Measurements from ENCODE around the gene CIB2.
A peak's percentile ranks its signal among the peaks of the same experiment; 100 is the strongest.

CIB2 gene

GRCh38 chr15:78060232-78060631 lies 71.0 kb downstream of the CIB2 start:
- Mint-ChIP-seq H3K4me1 (peaks cover 35% of the 10 kb centered on the region), H3K4me3 (no peak overlapping the region), H3K27ac (no peak overlapping the region), H3K36me3 (no peaks in the 10 kb centered on the region), H3K9me3 (no peaks in the 10 kb centered on the region), H3K27me3 (no peaks in the 10 kb centered on the region)
- ATAC-seq: no peak

GRCh38 chr15:78059110-78059839 lies 72.0 kb downstream of the CIB2 start:
- no peak overlapping the region for H3K4me3 Mint-ChIP-seq
- peaks cover 35% of the 10 kb centered on the region for H3K4me1 Mint-ChIP-seq
- H3K36me3 Mint-ChIP-seq: no peaks in the 10 kb centered on the region
- H3K9me3 Mint-ChIP-seq: no peaks in the 10 kb centered on the region
- H3K27me3 Mint-ChIP-seq: no peaks in the 10 kb centered on the region
- H3K27ac Mint-ChIP-seq: no peak overlapping the region
- ATAC-seq: no peak

GRCh38 chr15:78058401-78058935 lies 72.8 kb downstream of the CIB2 start:
- no peaks in the 10 kb centered on the region for H3K27me3 Mint-ChIP-seq
- no peak overlapping the region for H3K4me3 Mint-ChIP-seq
- no peaks in the 10 kb centered on the region for H3K9me3 Mint-ChIP-seq
- ATAC-seq: no peak
- no peak overlapping the region for H3K27ac Mint-ChIP-seq
- no peaks in the 10 kb centered on the region for H3K36me3 Mint-ChIP-seq
- peaks cover 35% of the 10 kb centered on the region for H3K4me1 Mint-ChIP-seq

- H3K27me3 Mint-ChIP-seq: no peaks in the 10 kb centered on the region
- no peak overlapping the region for H3K27ac Mint-ChIP-seq
- peaks cover 35% of the 10 kb centered on the region for H3K4me1 Mint-ChIP-seq
- H3K36me3 Mint-ChIP-seq: peaks cover 2% of the 10 kb centered on the region
- H3K4me3 Mint-ChIP-seq: no peak overlapping the region
- ATAC-seq: no peak
- no peaks in the 10 kb centered on the region for H3K9me3 Mint-ChIP-seq
Observed at GRCh38 chr15:78057803-78058202, 73.4 kb downstream of the CIB2 start.

GRCh38 chr15:78056714-78057269 lies 74.5 kb downstream of the CIB2 start:
- Mint-ChIP-seq H3K27me3 (no peaks in the 10 kb centered on the region), H3K4me1 (peaks cover 37% of the 10 kb centered on the region), H3K9me3 (no peaks in the 10 kb centered on the region), H3K36me3 (peaks cover 12% of the 10 kb centered on the region), H3K27ac (peak overlapping the region; percentile 50), H3K4me3 (no peak overlapping the region)
- peak; percentile 87 for ATAC-seq

- Mint-ChIP-seq H3K27me3 (no peaks in the 10 kb centered on the region), H3K36me3 (peaks cover 12% of the 10 kb centered on the region), H3K27ac (peak overlapping the region; percentile 50), H3K9me3 (no peaks in the 10 kb centered on the region), H3K4me3 (no peak overlapping the region), H3K4me1 (peaks cover 36% of the 10 kb centered on the region)
- peak; percentile 27 for ATAC-seq
Observed at GRCh38 chr15:78055919-78056713, 75.1 kb downstream of the CIB2 start.

- Mint-ChIP-seq H3K9me3 (no peaks in the 10 kb centered on the region), H3K4me1 (peaks cover 44% of the 10 kb centered on the region), H3K27me3 (no peaks in the 10 kb centered on the region), H3K4me3 (no peak overlapping the region), H3K27ac (no peak overlapping the region), H3K36me3 (peaks cover 12% of the 10 kb centered on the region)
- ATAC-seq: no peak
Observed at GRCh38 chr15:78054966-78055365, 76.3 kb downstream of the CIB2 start.

Data from stimulated activated memory B cell treated with anti-CD40 and anti-IgM and Interleukin-4, amounts not matched to agents 10 μg/mL and 1 μg/mL and 100 μg/mL, for 72 hours (primary cell).